ENCODE results near the gene FGD5.

Gene FGD5

GRCh38 chr3:14820156-14820555 lies 1.4 kb downstream of the FGD5 start:
- no peak overlapping the region for H3K27ac ChIP-seq

GRCh38 chr3:14821151-14821550 lies 2.4 kb downstream of the FGD5 start:
- no peak overlapping the region for H3K4me3 ChIP-seq

More at GRCh38 chr3:14820156-14820555, 1.4 kb downstream of the FGD5 start:
- no peak overlapping the region for H3K4me3 ChIP-seq

GRCh38 chr3:14822134-14822533 lies 3.4 kb downstream of the FGD5 start:
- H3K27ac ChIP-seq = no peak overlapping the region
- no peak overlapping the region for H3K4me3 ChIP-seq

More at GRCh38 chr3:14821151-14821550, 2.4 kb downstream of the FGD5 start:
- H3K27ac ChIP-seq = no peak overlapping the region

DNA sequence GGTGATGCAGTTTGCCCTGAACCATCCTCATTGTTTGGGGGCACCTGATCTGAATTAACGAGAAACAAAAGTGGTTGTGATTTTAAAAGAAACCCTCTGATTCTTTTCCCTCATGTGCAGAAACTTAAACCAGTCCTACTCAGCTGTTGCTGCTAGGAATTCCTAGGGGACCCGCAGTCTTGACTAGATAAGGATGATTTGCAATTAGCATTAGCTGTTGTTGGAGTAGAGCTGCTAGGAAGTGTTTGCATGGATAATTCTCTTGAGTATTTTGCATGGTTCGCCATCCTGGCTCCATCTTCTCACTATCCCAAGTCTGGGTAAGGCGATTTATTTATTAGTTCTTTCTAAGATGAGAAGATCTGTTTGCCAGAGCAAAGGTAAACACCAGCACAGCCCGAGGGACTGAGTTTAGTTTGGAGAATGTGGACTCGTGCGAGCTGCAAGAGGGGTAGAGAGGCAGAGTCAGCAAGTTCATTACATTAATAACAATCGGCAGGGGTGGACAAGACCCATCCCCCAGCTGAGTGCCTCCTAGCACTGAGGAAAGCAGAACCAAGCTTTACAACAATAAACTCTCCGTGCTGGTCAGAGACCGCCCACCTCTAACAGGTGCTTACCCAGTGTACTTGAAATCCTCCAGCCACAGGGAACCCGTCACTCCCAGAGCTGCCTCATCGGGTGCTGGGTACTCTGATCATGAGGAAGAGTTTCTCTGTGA lies 4.1 kb downstream of the FGD5 start:
- no peak overlapping the region for H3K4me3 ChIP-seq
- H3K27ac ChIP-seq = no peak overlapping the region

DNA sequence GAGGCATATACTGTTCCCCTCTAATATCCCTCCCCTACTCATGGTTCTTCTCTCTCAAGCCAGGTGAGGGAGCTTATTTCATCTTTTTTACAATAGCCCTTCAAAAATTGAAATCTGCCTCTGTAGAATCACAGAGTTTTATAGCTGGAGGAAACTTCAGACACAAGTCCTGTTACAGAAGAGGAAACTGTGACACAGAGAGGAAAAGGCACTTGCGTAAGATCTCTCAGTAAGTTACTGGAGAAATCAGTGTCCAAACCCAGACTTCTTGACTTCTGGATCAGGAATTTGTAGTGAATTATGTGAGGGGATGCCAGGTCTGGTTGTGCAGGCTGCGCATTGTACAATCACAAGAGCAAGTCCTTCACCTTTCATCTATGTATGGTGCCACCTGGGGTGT lies 4.6 kb downstream of the FGD5 start:
- Histone ChIP-seq H3K27ac (peak overlapping the region in 2 of 21 experiments; percentile 0 to 43), H3K4me3 (no peak overlapping the region)

DNA sequence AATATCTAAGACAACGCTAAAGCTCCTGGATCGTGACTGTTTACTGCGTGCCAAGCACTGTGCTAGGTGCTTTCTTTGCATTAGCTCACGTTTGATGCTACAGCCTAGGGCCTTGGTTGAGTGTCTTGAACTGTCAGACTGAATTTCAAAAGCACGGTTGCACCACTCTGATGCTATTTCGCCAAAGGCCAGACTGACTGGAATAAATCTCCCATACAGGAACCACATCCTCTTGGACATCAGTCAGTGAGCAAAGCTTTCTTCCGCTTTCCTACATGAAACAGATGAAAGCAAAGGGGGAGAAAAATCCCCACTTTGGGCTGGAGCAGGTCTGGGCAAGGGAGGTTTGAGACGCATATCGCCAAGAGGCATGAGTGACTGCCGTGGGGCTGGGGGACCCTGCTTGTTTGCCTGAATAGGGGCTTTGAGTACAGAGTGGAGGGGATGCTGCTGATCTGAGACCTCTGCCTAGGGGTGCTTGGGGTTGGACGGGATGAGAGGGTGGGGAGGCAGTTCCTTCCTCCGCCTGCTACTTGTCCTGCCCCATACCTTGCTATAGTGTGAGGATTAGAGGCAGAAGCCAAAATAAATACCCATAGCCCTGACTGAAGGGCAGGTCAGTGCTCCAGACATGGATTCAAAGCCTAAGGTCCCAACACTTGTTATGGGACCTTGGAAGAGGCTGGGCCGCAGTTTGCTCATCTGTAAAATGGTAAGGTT lies 5.3 kb downstream of the FGD5 start:
- Histone ChIP-seq H3K27ac (peak overlapping the region in 4 of 21 experiments; percentile 0 to 50 (median 23)), H3K4me3 (no peak overlapping the region)

GRCh38 chr3:14824646-14825045 lies 5.9 kb downstream of the FGD5 start:
- Histone ChIP-seq H3K27ac (peak overlapping the region in 2 of 21 experiments; percentile 43 to 50), H3K4me3 (no peak overlapping the region)

- H3K27ac ChIP-seq = no peak overlapping the region
- no peak overlapping the region for H3K4me3 ChIP-seq
Measured at GRCh38 chr3:14826069-14826468, 7.3 kb downstream of the FGD5 start.

DNA sequence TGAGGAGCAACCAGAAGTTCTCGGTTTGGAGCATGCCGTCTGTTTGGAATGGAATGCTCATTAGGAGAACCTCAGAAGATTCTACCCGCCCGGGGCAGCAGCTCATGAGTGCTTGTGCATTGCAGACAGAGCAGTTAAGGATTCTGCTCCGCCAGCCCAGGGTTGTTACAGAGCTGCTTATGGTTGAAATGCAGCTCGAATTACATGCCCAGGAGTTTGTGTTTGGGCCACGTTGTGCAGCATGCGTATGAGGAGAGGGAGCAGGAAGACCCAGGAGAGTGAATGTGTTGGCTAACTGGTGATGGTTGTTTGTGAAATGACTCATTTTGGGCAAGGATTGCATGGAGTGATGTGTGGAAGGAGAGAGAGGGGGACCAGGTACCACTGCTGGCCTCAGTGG lies 9.0 kb downstream of the FGD5 start:
- Histone ChIP-seq H3K27ac (no peak overlapping the region), H3K4me3 (no peak overlapping the region)

DNA sequence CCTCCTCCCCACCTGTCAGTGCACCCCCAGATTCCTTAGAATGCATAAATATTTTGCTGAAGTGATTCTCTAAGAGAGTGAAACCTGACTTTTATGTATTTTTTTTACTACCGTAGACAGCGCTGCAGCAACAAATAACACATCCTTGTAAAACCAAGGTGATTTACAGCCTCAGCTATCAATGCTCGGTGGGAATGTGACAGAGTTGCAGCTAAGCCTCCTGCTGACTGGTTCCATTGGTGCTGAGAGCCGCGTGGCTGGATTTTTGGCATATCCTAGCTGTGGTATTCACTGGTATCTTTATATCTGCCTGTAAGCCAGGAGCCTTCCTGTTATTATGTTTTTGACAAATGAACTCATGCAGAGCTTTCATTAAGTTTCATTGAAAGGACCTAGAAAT lies 11.0 kb downstream of the FGD5 start:
- Histone ChIP-seq H3K4me3 (no peak overlapping the region), H3K27ac (no peak overlapping the region)

DNA sequence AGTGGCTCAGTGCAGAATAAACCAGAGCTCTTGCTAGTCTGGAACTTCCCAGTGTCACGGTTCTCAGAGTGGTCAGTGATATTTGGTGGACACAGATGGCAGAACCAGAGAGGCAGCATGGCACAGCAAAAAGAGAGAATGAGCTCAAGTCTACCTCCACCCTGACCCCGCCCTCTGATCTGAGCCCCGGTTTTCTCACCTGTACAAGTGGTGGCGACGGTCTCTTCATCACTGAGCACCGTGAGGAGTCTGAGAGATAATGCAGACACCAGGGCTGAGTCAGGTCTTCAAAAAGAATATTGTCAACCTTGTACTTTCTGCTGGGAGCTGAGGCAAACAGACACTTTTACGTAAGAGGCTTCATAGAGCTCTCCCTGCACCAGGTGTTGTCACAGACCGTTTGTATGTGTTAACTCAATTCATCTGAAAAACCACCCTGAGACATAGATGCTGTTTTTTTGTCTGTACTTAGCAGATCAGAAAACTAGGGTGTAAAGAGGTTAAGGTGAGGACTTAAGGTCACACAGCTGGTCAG lies 13.2 kb downstream of the FGD5 start:
- Histone ChIP-seq H3K4me3 (no peak overlapping the region), H3K27ac (no peak overlapping the region)

DNA sequence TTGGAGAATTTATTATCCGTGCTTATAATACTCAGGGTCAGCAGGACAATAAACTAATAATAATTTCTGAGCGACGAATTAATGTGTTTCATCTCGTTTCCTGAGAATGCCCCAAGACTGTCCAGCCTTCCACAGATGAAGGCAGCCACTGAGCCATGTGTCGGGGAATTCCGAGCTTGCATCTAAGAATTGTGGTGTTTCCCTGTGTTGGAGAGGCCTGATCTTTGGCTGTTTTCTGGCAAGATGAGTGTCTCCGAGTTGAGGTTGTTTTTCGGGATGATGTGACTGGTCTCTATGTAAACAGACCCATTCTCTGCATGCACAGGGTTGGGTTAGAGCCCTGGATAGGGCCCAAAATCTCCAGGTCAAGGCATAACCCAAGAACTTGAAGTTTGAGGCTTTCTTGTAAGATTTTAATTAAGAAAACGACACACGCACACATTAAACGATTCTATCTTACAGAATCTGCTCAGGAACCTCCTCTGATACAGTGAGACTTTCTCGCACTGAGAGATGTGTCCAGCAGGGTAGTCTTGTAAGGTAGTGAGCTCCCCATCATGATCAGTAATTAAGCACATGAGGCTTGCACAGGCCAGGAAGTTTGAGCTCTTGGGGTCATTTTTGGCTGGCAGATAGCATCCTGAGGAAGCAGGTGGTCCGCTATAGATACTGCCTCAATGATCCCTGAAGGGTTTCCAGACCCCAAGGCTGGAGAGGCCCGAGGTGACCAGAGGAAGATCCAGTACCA lies 14.4 kb downstream of the FGD5 start:
- no peak overlapping the region for H3K4me3 ChIP-seq
- peak overlapping the region in 1 of 21 experiments; percentile 28 for H3K27ac ChIP-seq

DNA sequence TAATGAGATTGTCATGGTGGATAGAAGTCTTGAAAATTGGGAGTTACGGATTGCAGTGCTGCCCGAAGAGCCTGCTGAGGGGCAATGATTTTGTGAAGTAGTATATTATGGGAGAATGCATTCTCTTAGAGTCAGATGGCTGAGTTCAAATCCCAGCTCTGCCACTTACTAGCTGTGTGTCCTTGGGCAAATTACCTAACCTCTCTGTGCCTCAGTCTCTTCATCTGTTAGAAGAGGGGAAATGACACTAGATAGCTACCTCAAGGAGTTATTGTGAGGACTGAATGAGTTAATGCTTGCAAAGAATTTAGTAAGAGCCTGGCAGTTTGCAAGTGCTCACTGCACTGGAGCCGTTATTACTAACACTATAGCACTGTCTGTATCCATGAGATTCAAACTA lies 15.4 kb downstream of the FGD5 start:
- Histone ChIP-seq H3K27ac (no peak overlapping the region), H3K4me3 (no peak overlapping the region)

GRCh38 chr3:14834807-14835466 lies 16.2 kb downstream of the FGD5 start:
- peak overlapping the region in 1 of 21 experiments; percentile 48 for H3K27ac ChIP-seq
- H3K4me3 ChIP-seq = no peak overlapping the region

- peak overlapping the region in 4 of 21 experiments; percentile 42 to 69 (median 50) for H3K27ac ChIP-seq
- no peak overlapping the region for H3K4me3 ChIP-seq
Measured at GRCh38 chr3:14836049-14836468, 17.3 kb downstream of the FGD5 start.

- Histone ChIP-seq H3K27ac (peak overlapping the region in 6 of 21 experiments; percentile 2 to 69 (median 33)), H3K4me3 (no peak overlapping the region)
Measured at GRCh38 chr3:14837186-14837877, 18.6 kb downstream of the FGD5 start.

DNA sequence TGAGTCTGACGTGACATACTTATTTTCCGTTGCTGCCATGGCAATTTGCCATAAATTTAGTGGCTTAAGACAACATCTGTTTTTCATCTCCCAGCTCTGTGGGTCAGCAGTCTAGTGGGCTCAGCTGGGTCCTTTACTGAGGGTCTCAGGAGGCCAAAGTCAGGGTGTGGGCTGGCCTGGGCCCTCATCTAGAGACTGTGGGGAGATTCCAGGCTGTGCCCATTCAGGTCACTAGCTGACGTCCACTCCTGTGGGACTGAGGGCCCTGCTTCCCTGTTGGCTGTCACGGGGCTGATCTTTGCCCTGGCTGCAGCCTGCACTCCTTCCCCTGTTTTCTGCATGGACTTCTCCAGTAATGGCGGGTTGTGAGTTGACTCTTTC lies 19.1 kb downstream of the FGD5 start:
- Histone ChIP-seq H3K27ac (peak overlapping the region in 6 of 21 experiments; percentile 2 to 69 (median 33)), H3K4me3 (no peak overlapping the region)

GRCh38 chr3:14839236-14839635 lies 20.5 kb downstream of the FGD5 start:
- H3K4me3 ChIP-seq = no peak overlapping the region
- H3K27ac ChIP-seq = peak overlapping the region in 1 of 21 experiments; percentile 27

DNA sequence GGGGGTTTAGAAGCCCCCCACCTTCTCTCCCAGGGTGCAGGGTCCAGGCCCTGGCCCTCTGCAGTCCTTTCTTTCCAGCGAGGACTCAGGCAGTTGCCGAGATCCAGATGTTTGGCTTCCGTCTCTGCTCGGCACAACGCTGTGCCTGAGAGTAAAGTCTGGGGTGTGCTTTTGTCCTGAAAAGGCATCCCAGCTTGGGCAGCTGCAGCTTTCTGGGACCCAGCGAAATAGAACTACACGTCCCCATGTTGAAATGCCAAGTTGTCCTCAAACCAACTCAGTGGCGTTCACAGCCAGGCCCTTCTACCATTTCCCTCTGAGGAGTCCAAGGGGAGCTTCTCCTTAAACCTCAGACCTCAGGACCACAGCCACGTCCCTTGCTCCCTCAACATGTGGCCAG lies 23.1 kb downstream of the FGD5 start:
- no peak overlapping the region for H3K4me3 ChIP-seq
- H3K27ac ChIP-seq = peak overlapping the region in 3 of 21 experiments; percentile 7 to 55 (median 51)
